HepG2 (cell line): ENCODE measurements around the gene ZNF540. TPM values are rescaled to one million over a fixed set of nuclear protein-coding genes. Genes with fewer than 3 reads are reported as not detected.
A peak's percentile ranks its signal among the peaks of the same experiment; 100 is the strongest.

Experiments
- BATF2 ChIP-seq: sonication (generic); formaldehyde crosslinking; IDR thresholded peaks from 2 replicates; pipeline ENCODE4 v1.8.0; 2022; ENCODE audit warnings: mild to moderate bottlenecking, missing genetic modification reagents, moderate library complexity
- DR1 ChIP-seq: sonication (generic); formaldehyde crosslinking; IDR thresholded peaks from 2 replicates; pipeline ENCODE4 v1.8.0; 2021; ENCODE audit warnings: mild to moderate bottlenecking, missing genetic modification reagents, inconsistent platforms
- GLI4 ChIP-seq: sonication (generic); formaldehyde crosslinking; IDR thresholded peaks from 2 replicates; pipeline ENCODE4 v1.5.1; 2020; ENCODE audit warnings: missing genetic modification reagents, mild to moderate bottlenecking, moderate library complexity, borderline replicate concordance
- MED8 ChIP-seq: sonication (generic); formaldehyde crosslinking; IDR thresholded peaks from 2 replicates; pipeline ENCODE4 v1.8.1; 2023; ENCODE audit warnings: mild to moderate bottlenecking, missing genetic modification reagents; ENCODE audit not compliant: insufficient replicate concordance
- PLRG1 ChIP-seq: fragments of 450-650 bp; conservative IDR thresholded peaks from 2 replicates; pipeline ENCODE4 v1.6.1; 2016
- RCOR2 ChIP-seq: IDR thresholded peaks from 2 replicates; pipeline ENCODE4 v1.6.1; 2016; ENCODE audit warnings: missing biosample characterization, missing genetic modification reagents
- RXRA ChIP-seq: sonication (generic); formaldehyde crosslinking; IDR thresholded peaks from 2 replicates; pipeline ENCODE4 v1.5.1; 2020; ENCODE audit warnings: missing genetic modification reagents
- SAP130 ChIP-seq: IDR thresholded peaks from 2 replicates; pipeline ENCODE4 v1.6.1; 2016; ENCODE audit warnings: low read depth
- SKI ChIP-seq: fragments of 450-650 bp; IDR thresholded peaks from one replicate; pipeline ENCODE4 v1.6.1; 2018; ENCODE audit warnings: mild to moderate bottlenecking; ENCODE audit not compliant: partially characterized antibody
- SMARCE1 ChIP-seq: fragments of 450-650 bp; IDR thresholded peaks from 2 replicates; pipeline ENCODE4 v1.6.1; 2017; ENCODE audit warnings: borderline replicate concordance
- TEAD3 ChIP-seq: optimal IDR thresholded peaks from 2 replicates; pipeline ENCODE3; 2016; ENCODE audit warnings: borderline replicate concordance
- TFDP1 ChIP-seq: IDR thresholded peaks from 2 replicates; pipeline ENCODE4 v1.6.1; 2016; ENCODE audit warnings: missing compliant biosample characterization, missing genetic modification reagents, borderline replicate concordance
- THAP9 ChIP-seq: sonication (generic); formaldehyde crosslinking; IDR thresholded peaks from 2 replicates; pipeline ENCODE4; 2020; ENCODE audit warnings: missing genetic modification reagents, mild to moderate bottlenecking, borderline replicate concordance
- ZBTB42 ChIP-seq: sonication (generic); formaldehyde crosslinking; IDR thresholded peaks from 2 replicates; pipeline ENCODE4 v1.5.0; 2020; ENCODE audit warnings: mild to moderate bottlenecking, missing genetic modification reagents
- ZBTB8A ChIP-seq: sonication (generic); formaldehyde crosslinking; IDR thresholded peaks from 2 replicates; pipeline ENCODE4 v1.4.0; 2020; ENCODE audit warnings: mild to moderate bottlenecking, low read depth, missing genetic modification reagents, borderline replicate concordance
- ZNF136 ChIP-seq: sonication (generic); formaldehyde crosslinking; IDR thresholded peaks from 2 replicates; pipeline ENCODE4 v1.8.1; 2022; ENCODE audit warnings: low read depth, mild to moderate bottlenecking, moderate library complexity, missing genetic modification reagents
- ZNF326 ChIP-seq: sonication (generic); formaldehyde crosslinking; IDR thresholded peaks from 2 replicates; pipeline ENCODE4 v1.4.0; 2020; ENCODE audit warnings: missing genetic modification reagents, borderline replicate concordance
- ZNF44 ChIP-seq: sonication (generic); formaldehyde crosslinking; IDR thresholded peaks from 2 replicates; pipeline ENCODE4 v1.5.1; 2020; ENCODE audit warnings: mild to moderate bottlenecking, missing genetic modification reagents
- ZNF577 ChIP-seq: sonication (generic); formaldehyde crosslinking; IDR thresholded peaks from 2 replicates; pipeline ENCODE4 v1.4.0; 2020; ENCODE audit warnings: mild to moderate bottlenecking, low read depth, missing genetic modification reagents, borderline replicate concordance
- ZNF746 ChIP-seq: sonication (generic); formaldehyde crosslinking; IDR thresholded peaks from 2 replicates; pipeline ENCODE4 v1.8.0; 2022; ENCODE audit warnings: mild to moderate bottlenecking, missing genetic modification reagents
- polyA plus RNA-seq, 8 experiments: library from polyadenylated mRNA; depleted of rRNA in 3 of 8; stranded (reverse) in 7 of 8; unstranded in 1 of 8; fragments of >200 nt; fragmentation: Illumina TruSeq in 4 of 8; extraction: Trizol in 4 of 8; gene quantifications; 2 replicates each; pipeline versions ENCODE4 v1.2.1 to v1.2.3, GENCODE V29; 2011 to 2016; ENCODE audit warnings: low read depth in 4 of 8, missing spikeins in 1 of 8, mixed read lengths in 1 of 8; ENCODE audit not compliant: insufficient read depth in 1 of 8
- total RNA-seq, 5 experiments: library from RNA; depleted of rRNA; stranded (reverse); fragments of >200 nt; fragmentation: Illumina TruSeq; extraction: Trizol; gene quantifications; 2 replicates each; pipeline ENCODE4 v1.2.3, GENCODE V29; 2016; ENCODE audit warnings: low read depth in 1 of 5
- TF ChIP-seq, protein P1 (sequence below): sonication (generic); formaldehyde crosslinking; IDR thresholded peaks from 2 replicates; pipeline ENCODE4 v1.8.1; 2023; ENCODE audit warnings: mild to moderate bottlenecking, inconsistent platforms, moderate library complexity, missing genetic modification reagents, borderline replicate concordance
- TF ChIP-seq, protein P2 (sequence below): sonication (generic); formaldehyde crosslinking; IDR thresholded peaks from 2 replicates; pipeline ENCODE4 v1.4.0; 2020; ENCODE audit warnings: mild to moderate bottlenecking, missing genetic modification reagents
- TF ChIP-seq, protein P3 (sequence below): sonication (generic); formaldehyde crosslinking; IDR thresholded peaks from 2 replicates; pipeline ENCODE4 v1.5.0; 2020; ENCODE audit warnings: missing genetic modification reagents, mild to moderate bottlenecking, borderline replicate concordance

ZNF540 gene
- total and polyA plus RNA-seq, 2 of the 13 experiments (the other 11 are each of a cell fraction or from before 2014, with no cell fraction given), result 0.21 to 0.40 TPM

GRCh38 chr19:37655689-37656371 lies 61.2 kb downstream of the ZNF540 start (continued):
- peak; percentile 55; the same call in 1 of the 2 replicates for TF ChIP-seq RXRA (CRISPR knock-in tag)
- no peak for TF ChIP-seq ZNF326 (CRISPR knock-in tag)
- TF ChIP-seq SKI, result no peak
- TF ChIP-seq ZNF577 (CRISPR knock-in tag), result no peak
- peak; percentile 89 for TF ChIP-seq SAP130 (CRISPR knock-in tag)
- no peak for TF ChIP-seq SMARCE1
- TF ChIP-seq BATF2, result 0 out of 2 replicates have a peak, but pooled peaks have one; percentile 50
- no peak for TF ChIP-seq ZNF44 (CRISPR knock-in tag)
- TF ChIP-seq THAP9, result peak; percentile 48; the same call in 1 of the 2 replicates
- TF ChIP-seq, protein P1, sequence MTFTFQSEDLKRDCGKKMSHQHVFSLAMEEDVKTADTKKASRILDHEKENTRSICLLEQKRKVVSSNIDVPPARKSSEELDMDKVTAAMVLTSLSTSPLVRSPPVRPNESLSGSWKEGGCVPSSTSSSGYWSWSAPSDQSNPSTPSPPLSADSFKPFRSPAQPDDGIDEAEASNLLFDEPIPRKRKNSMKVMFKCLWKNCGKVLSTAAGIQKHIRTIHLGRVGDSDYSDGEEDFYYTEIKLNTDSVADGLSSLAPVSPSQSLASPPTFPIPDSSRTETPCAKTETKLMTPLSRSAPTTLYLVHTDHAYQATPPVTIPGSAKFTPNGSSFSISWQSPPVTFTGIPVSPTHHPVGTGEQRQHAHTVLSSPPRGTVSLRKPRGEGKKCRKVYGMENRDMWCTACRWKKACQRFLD (CRISPR knock-in tag), result no peak
- TF ChIP-seq TEAD3 (CRISPR knock-in tag), result peak; percentile 71
- TF ChIP-seq ZNF746 (CRISPR knock-in tag), result peak; percentile 53
- TF ChIP-seq, protein P2, sequence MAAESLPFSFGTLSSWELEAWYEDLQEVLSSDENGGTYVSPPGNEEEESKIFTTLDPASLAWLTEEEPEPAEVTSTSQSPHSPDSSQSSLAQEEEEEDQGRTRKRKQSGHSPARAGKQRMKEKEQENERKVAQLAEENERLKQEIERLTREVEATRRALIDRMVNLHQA (CRISPR knock-in tag), result no peak
- no peak for TF ChIP-seq ZNF136
- no peak for TF ChIP-seq PLRG1
- 0 out of 2 replicates have a peak, but pooled peaks have one; percentile 79 for TF ChIP-seq ZBTB42 (CRISPR knock-in tag)
- TF ChIP-seq ZBTB8A (CRISPR knock-in tag), result peak; percentile 47; the same call in 1 of the 2 replicates
- TF ChIP-seq, protein P3, sequence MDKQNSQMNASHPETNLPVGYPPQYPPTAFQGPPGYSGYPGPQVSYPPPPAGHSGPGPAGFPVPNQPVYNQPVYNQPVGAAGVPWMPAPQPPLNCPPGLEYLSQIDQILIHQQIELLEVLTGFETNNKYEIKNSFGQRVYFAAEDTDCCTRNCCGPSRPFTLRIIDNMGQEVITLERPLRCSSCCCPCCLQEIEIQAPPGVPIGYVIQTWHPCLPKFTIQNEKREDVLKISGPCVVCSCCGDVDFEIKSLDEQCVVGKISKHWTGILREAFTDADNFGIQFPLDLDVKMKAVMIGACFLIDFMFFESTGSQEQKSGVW (CRISPR knock-in tag), result no peak
- no peak for TF ChIP-seq RCOR2
- no peak for TF ChIP-seq DR1 (CRISPR knock-in tag)
- TF ChIP-seq TFDP1 (CRISPR knock-in tag), result peak; percentile 59
- no peak for TF ChIP-seq GLI4
- peak; percentile 4 for TF ChIP-seq MED8 (CRISPR knock-in tag)
